ENCODE results near the gene BLCAP. TPM values are rescaled to one million over a fixed set of nuclear protein-coding genes. Genes with fewer than 3 reads are reported as not detected.
"Not testable (repeated sequence)": the region's sequence is repeated elsewhere in the genome, so short reads cannot be mapped to it uniquely, and the experiment has no call there.

Gene BLCAP
- polyA plus RNA-seq, 12 donors, result 217 to 606 (median 482) TPM

DNA sequence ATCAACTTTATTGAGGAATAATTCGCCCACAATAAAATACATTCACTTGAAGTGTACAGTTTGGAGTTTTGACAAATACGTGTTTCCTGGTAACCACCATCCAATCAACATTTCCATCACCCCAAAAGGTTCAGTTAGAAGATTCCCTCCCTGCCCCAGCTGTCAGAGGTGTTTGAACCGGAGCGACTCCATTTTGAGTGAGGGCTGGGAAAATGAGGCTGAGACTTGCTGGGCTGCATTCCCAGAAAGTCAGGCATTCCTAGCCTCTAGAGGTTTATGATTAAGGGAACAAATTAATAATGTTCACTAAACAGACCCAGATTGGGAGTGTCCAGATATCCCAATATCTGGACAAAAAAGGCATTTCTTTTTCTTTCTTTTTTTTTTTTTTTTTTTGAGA is 33.0 kb upstream of the BLCAP start:
- no peak for DNase-seq

DNA sequence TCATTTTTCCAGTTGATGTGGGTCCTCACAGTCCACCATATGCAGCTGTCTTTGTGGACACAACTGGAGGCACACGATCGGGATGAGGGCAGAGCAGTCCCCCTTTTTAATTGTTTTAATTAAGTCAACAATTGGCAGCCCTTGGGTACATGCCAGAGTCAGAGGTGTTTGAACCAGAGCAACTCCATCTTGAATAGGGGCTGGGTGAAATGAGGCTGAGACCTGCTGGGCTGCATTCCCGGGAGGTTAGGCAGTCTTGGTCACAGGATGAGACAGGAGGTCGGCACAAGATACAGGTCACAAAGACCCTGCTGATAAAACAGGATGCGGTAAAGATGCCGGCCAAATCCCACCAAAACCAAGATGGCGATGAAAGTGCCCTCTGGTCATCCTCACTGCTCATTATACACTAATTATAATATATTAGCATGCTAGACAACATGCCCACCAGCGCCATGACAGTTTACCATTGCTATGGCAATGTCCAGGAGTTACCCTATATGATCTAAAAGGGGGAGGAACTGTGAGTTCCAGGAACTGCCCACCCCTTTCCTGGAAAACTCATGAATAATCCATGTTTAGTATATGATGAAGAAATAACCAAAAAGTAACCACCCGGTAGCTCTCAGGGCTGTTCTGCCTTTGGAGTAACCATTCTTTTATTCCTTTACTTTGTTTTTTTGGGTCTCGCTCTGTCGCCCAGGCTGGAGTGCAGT is 31.8 kb upstream of the BLCAP start:
- DNase-seq, result no peak

DNA sequence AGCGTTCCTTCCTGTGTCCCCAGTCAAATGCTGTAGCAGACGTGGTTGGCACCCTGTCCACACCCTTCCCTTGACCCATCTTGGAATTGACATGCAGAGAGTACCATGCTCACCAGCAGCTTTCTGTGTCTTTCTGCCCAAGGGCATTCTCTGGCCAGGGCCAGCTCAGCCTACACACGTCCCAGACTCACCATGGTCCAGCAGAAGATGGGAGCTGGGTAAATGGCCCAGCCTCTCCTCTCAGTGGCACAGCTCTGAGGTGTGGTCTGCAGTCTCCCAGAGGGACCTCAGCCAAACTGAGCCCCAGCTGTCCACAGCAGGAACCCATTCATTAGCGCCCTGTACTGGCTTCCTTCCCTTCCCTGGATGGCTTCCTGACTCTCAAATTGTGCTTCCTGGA is 31.1 kb upstream of the BLCAP start:
- no peak for DNase-seq

DNA sequence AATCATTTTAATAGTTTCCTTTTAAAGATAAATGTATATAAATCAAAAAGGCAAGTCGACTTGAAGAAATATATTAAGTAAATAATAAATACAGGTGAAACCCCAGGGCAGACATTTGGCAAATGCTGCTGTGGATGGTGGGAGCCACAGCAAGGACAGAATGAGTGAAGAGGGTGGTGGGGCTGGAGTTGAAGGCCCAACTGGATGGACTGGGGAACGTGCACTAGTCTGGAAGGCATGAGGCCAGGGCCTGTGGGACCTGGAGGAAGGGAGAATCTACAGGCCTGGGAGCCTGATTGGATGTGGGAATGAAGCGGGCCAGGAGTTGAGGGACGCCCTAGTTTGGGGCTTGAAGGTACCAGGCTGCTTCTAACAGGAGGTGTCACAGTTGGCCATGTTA is 30.6 kb upstream of the BLCAP start:
- DNase-seq, result no peak

DNA sequence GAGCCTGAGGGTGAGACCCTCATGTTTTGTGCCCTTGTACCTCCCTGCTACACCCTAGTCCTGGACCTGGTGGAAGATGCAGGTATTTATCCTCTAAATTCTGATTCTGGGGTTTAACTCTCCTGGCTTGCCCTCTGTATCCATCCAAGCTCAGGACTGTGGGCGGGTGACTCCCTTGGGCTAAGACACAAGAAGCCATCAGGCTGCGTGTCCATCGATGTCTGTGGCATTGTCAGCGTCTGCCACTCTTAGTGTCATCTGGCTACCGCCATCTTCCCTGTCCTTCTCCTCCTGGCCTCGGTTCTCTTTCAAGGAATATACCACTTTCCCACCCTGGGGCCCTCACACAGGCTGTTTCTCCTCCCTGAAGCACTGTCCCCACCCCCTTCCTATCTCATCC is 28.9 kb upstream of the BLCAP start:
- DNase-seq, result no peak

DNA sequence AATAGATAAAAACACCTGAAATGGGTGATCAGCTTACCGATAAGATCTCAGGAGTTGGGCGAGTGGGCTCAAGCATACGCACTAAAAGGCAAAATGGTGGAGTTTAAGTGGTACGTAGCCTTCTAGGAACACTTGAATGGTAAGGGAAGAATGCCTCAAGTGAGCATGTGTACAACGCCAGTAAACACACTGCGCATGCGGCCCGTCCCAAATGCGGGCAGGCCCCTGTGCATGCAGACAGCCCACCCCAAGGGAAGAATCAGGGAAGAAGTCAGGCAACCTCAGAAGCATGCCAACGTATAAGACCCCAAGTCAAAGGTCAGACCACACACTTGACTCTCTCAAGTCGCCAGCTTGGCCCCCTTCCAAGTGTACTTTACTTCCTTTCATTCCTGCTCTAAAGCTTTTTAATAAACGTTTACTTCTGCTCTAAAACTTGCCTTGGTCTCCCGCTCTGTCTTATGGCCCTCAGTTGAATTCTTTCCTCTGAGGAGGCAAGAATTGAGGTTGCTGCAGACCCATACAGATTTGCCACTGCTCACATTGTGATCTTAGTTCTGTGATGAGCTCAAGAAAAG is 27.1 kb upstream of the BLCAP start:
- DNase-seq, result not testable (repeated sequence)

DNA sequence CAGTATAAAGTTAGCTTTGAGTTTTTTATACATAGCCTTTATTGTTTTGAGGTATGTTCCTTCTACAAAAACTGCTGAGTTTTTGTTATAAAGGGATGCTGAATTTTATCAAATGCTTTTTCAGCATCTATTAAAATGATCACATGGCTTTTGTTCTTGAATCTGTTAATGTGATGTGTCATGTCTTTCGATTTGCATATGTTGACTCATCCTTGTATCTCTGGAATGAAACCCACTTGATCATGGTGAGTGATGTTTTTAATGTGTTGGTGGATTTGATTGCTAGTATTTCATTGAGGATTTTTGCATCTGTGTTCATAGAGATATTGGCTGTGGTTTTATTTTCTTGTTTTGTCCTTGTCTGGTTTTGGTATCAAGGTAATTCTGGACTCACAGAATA is 24.7 kb upstream of the BLCAP start:
- DNase-seq, result no peak

DNA sequence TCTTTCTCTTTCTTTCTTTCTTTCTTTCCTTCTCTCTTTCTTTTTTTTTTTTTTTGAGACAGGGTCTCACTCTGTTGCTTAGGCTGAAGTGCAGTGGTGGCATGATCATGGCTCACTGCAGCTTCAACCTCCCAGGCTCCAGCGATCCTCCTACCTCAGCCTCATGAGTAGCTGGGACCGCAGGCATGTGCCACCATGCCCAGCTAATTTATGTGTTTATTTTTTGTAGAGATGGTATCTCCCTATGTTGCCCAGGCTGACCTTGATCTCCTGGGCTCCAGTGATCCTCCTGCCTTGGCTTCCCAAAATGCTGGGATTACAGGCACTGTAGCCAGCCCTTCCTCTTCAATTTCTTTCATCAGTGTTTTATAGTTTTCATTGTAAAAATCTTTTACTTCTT is 24.0 kb upstream of the BLCAP start:
- not testable (repeated sequence) for DNase-seq

DNA sequence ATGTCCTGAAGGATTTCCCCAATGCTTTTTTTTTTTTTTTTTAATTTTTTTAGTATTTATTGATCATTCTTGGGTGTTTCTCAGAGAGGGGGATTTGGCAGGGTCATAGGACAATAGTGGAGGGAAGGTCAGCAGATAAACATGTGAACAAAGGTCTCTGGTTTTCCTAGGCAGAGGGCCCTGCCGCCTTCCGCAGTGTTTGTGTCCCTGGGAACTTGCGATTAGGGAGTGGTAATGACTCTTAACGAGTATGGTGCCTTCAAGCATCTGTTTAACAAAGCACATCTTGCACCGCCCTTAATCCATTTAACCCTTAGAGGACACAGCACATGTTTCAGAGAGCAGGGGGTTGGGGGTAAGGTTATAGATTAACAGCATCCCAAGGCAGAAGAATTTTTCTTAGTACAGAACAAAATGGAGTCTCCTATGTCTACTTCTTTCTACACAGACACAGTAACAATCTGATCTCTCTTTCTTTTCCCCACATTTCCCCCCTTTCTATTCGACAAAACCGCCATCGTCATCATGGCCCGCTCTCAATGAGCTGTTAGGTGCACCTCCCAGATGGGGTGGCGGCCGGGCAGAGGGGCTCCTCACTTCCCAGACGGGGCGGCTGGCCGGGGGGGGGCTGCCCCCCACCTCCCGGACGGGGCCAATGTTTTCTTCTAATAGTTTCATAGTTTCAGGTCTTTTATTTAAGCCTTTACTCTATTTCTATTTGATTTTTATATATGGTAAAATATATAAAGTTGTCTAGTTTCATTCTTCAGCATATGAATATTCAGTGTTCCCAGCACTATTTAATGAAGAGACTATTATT is 22.6 kb upstream of the BLCAP start:
- not testable (repeated sequence) for DNase-seq

DNA sequence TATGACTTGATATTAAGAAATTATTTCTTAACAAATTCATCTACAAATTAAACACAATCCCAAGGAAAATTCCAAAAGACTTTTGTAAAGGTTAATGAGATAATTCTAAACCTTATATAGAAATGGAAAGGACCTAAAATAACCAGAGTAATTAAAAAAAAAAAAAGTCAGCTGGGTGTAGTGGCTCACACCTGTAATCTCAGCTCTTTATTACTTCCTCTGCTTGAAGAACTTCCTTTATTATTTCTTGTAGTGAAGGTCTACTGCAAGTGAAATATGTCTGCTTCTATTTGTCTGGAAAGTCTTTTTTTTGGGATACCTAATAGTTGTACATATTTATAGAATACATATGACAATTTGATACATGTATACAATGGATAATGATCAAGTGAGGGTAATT is 20.2 kb upstream of the BLCAP start:
- DNase-seq, result no peak

DNA sequence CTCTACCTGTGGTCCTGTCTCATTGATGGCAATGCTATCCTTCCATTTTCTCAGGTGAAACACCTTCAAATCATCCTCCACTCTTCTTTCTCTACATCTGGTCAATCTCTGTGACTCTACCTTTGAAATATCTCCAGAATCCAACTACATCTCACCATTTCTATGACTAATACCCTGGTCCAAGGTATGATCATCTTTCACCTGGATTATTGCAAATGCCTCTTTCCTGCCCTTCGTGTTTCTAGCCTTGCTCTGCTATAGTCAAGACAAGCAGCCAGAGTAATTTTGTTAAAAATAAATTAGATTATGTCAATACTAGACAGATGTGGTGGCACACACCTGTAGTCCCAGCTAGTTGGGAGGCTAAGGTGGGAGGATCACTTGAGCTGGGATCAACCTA is 17.8 kb upstream of the BLCAP start:
- no peak for DNase-seq

DNA sequence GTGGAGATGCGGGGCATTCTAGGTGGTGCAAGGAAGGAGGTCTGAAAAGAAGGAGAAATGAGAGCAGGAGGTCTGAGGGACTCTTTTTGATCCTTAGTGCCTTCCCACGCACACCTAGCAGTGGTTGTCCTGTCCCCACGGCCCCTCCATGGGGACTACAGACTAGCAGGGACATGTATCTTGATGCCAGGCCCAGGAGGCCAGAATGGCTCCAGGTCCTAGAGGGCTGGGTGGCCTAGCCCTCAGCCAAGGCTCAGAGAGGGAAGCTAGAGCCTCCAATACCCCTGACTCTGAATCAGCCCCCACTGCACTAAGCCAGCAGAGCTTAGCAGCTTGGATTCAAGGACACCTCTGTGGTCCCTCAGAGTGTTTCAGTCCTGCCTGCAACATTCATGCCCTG is 16.7 kb upstream of the BLCAP start:
- DNase-seq, result no peak

DNA sequence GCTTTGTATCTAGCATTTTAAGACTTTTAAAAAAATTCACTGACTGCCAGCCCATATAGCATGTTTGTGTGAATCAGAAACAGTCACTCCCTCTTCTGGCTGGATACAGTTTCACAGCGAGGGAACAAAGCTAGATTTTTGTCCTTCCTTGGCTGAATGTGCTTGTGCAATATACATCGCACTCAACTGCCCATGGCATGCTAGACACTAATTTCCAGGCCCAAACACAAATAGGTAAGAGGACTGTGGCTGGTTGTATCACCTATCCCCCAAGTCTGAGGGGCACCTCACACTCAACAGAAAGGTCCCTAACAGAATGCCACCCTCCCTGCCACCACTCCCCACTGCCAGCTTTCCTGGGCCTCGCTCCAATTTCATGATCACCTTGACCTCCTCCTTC is 16.2 kb upstream of the BLCAP start:
- no peak for DNase-seq

DNA sequence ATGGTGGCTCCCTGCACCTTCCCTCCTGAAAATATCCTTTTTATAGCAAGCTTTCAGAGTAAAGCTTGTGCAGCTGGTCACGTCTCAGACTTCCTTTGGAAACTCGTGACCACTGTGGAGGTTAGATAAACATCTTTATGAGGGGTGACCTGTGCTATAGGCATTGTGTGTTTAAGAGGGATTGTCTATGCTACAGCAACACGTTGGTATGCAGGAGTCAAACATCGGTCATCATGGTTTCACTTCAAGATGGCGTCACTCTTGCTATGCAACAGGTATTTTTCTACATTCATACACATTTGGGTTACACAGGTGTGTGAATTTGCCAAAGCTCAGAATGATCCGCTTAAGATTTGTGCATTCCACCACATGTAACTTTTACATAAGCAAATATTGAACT is 14.6 kb upstream of the BLCAP start:
- DNase-seq, result no peak

DNA sequence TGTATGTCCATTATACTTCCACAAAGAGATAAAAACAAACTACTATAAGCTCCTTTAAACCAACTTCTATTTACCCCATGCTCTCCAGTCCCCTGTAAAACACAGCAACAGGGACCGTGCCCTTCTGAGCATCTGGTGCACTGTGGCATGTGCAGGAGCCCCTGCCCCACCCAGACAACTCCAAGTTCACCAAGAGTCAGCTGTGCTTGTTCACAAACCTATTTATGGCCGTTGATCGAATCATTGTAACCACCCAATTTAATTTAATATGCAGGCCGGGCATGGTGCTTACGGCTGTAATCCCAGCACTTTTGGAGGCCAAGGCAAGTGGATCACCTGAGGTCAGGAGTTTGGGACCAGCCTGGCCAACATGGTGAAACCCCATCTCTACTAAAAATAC is 13.7 kb upstream of the BLCAP start:
- DNase-seq, result no peak

DNA sequence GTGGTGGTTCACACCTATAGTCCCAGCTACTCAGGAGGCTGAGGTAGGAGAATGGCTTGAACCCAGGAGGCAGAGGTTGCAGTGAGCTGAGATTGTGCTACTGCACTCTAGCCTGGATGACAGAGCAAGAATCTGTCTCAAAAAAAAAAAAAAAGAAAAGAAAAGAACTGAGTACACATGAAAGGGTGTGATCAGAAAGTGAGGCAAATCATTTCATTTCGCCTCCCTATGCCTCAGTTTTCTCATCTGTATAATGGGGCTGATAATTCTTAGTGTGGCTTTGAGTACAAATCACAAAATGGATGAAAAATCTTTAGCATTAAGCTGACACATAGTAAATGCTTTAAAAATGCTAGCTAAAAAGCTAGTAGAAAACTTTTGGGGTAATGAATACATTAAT is 13.2 kb upstream of the BLCAP start:
- DNase-seq, result not testable (repeated sequence)

DNA sequence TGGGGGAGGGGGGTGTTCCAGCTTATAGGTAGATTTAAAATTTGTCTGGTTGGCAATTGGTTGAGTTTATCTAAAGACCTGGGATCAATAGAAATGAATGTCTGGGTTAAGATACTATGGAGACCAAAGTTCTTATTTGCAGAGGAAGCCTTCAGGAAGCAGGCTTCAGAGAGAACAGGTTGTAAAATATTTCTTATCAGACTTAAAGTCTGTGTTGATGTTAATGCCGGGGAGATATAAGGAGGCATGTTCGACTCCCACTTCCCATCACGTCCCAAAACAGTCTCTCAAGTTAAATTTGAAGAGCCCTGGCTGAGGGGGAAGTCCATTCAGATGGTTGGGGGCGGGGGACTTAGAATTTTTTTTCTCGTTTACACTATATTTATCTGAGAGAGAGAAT is 12.3 kb upstream of the BLCAP start:
- no peak for DNase-seq

DNA sequence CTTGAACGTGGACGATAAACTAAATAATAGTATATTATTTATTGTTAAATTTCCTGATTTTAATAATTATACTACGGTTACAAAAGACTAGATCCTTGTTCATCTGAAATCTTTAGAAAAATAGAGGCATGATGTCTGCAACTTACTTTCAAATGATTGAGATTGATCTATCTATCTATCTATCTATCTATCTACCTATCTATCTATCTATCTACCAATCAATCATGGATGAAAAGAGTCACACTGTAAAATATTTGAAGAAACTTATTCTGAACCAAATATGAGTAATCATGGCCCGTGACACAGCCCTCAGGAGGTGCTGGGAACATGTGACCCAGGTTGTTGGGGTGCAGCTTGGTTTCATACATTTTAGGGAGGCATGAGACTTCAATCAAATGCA is 11.7 kb upstream of the BLCAP start:
- DNase-seq, result no peak

DNA sequence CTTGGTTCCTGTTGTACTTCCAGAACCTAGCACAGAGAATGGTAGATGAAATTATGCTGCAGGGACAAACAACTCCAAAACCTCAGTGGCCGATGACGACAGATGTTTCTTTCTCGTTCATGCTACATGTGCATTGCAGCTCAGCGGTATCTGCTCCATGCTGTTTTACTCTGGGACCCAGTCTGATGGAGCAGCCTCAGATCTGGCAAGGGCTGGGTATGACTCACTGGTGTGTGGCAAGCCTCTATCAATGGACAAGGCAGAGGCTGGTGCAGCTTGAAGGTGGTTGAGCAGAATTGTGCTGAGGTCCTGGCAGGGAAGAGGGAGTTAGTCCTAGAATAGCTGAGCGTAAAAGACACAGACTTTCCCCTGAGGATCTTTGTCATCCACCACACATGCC is 10.3 kb upstream of the BLCAP start:
- DNase-seq, result no peak

DNA sequence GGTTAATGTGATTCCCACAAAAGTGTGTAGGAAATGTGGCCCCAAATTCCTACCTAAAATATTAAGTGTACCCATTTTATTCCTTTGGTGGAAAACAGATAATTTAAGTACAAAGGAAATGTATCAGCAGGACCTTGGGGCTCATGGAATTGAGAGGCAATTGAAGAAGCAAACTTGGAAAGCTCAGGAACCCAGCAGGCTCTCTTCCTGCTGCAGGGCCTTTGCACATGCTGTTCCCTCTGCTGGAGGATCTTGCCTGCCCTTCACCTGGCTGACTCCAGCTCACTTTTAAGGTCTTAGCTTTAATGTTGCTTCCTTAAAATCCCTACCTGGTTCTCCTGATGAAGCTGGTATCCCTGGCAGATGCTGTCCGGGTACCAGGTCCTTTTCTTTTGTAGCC is 9.8 kb upstream of the BLCAP start:
- DNase-seq, result no peak

DNA sequence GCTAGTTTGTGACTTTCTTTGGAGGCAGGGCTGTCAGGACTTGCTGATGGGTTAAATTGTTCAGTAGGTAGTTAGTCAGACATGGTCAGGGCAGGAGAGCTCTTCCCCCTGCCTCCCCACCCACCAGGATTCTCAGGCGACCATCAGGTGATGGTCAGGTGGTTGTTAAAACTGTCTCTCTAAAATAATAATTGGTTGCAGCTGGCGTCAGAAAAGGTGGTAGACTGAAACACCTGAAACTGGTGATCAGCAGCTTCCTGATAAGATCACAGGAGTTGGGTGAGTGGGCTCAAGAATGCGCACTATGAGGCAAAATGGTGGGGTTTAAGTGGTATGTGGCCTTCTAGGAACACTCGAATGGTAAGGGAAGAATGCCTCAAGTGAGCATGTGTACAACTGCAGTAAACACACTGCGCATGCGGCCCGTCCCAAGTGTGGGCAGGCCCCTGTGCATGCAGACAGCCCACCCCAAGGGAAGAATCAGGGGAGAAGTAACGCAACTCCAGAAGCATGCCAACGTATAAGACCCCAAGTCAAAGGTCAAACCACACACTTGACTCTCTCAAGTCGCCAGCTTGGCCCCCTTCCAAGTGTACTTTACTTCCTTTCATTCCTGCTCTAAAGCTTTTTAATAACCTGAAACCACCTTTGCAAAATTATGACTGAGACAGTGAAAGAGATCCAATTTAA is 7.9 kb upstream of the BLCAP start:
- DNase-seq, result no peak

DNA sequence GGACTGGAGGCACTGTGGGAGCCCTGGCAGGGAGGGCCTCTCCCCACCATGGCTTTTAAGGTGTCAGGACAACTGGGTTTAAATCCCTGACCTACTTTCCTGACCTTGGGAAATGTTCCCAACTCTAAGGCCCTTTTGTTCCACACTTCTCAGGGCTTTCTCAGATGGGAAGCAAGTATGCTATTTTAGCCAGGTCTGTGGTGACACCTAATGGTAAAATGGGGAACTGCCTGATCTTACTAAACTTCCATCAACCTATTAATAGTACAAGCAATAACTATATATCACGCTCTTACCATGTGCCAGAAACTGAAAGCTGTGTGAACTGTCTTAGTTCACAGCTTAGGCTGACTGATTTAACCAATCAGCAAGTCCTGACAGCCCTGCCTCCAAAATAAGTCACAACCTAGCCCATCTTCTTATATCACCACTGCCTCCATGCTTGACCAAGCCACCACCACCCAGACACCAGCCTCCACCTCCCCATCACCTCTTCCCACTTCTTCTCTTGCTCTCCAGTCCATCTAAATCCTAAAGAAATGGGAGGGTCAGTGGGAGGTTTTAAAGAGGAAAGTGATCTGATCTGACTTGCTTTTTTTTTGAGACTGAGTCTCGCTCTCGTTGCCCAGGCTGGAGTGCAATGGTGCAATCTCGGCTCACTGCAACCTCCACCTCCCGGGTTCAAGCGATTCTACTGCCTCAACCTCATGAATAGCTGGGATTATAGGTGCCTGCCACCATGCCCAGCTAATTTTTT is 6.9 kb upstream of the BLCAP start:
- peak; percentile 88 for DNase-seq

Data from muscle of arm (tissue), 12 donors.